GF-D8 (cell line): ENCODE results near the gene BRD3OS.

Experiments
- DNase-seq: peaks from one replicate; lab custom pipeline; 2025; lab: John Stamatoyannopoulos, UW

Gene BRD3OS

DNA sequence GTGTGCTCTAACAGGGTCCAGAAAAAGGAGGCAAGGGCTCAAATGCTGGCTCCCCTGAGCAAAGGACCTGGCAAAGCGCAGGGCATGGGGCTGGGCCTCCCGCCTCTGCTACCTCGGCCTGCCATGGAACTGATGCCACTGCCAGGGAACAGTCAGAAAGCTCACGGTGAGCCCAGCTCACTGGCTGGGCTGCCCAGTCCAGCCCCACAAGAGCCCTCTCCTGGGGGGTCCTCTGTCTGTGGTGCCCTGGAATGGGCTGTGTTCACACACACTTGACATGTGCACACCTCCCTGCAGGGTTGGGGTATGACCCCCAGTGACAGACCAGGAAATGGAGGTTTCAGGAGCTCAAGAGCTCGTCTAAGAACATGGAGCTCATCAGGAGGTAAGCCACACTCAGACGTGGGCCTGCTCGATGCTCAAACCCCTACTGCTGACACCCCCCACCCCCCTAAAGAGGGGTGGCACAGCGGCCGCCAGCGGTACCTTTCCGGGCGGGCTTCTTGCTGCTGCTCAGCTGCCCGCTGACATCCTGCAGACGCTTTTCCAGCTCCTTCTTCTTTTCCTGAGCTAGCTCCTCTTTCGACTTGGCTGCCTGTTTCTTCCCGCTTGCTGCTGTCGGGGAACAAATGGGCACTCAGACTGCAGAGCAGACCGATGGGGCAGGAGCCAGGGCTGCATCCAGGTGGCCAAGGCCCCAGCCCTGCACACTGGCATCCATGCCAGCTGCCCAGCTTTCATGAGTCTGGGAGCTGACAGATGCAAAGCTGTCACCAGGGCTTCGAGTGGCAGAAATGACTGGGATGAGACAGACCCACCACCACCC lies 9.1 kb downstream of the BRD3OS start:
- DNase-seq = no peak

DNA sequence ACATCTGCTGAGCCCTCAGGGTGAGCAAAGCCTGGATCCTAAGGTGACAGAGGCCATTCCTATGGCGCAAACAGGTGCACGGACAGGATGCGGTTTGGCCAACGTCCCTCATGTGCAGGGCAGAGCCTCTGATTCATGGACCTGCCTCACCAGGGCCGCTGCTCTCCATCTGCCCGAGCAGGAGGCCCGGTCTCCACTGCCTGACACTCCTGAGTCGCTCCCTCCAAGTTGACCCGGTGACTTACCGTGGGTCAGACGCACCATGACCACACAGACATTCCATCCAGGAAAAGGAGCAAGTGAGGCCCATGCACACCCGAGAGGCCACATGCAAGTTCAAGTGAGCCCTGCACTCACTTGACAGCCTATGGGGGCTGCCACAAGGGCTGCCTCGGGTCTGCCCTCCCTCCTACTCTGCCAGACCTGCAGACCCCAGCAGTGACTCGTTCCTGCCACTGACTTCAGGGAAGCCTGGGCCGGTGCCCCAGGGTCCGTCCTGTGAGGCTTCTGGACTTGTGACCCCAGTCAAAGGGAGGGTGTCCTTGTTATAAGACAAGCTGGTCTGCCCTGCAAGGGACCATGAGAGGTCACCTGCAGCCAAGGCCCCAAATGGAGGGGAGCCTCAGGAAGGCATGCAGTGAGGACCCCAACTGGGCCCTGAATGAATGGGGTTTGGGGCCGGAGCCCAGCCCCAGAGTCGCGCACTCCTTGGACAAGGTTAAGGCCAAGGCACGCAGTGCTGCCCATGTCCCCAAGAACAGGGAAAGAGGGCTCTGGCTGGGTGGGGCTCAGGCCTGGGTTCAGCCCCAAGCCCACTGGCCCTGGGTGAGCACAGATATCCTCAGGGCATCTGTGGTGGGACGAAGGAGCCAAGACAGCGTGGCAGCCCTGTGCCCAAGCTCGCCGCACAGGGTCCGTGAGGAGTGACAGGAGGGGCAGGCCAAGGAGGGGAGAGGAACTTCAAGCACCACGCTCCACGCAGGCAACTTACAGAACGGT lies 10.1 kb downstream of the BRD3OS start:
- DNase-seq = no peak

DNA sequence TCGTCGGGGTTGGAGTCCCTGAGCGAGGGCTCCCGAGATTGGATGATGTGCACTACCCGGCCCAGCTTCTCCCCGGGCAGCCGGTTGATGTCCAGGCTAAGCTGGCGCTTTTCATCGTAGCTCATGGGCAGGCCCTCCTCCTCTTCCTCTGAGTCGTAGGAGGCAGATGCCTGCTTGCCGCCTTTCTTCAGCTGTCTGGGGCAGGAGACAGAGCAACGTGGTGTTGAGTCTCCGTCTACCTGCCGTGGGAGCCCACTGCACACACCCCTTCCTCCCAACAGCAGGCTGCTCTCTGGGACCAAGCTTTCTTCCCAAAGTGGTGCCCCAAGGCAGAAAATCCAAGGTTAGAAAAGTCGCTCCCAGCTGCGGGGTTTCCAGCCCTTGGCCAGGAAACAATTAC lies 10.8 kb downstream of the BRD3OS start:
- no peak for DNase-seq

DNA sequence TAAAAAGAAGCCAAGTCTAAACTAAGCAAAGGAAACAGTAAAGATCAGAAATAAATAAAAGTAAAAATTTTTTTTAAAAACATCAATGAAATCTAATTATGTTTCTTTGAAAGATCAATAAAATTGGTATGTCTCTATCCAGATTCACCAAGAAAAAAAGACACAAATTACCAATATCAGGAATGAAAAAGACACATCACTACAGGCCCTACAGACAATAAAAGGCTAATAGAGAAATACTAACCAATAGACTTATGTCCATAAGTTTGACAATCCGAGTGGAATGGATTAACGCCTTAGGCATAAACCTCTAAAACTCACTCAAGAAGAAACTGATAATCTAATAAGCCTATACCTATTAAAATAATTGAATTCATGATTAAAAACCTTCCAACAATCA lies 12.4 kb downstream of the BRD3OS start:
- DNase-seq = no peak

DNA sequence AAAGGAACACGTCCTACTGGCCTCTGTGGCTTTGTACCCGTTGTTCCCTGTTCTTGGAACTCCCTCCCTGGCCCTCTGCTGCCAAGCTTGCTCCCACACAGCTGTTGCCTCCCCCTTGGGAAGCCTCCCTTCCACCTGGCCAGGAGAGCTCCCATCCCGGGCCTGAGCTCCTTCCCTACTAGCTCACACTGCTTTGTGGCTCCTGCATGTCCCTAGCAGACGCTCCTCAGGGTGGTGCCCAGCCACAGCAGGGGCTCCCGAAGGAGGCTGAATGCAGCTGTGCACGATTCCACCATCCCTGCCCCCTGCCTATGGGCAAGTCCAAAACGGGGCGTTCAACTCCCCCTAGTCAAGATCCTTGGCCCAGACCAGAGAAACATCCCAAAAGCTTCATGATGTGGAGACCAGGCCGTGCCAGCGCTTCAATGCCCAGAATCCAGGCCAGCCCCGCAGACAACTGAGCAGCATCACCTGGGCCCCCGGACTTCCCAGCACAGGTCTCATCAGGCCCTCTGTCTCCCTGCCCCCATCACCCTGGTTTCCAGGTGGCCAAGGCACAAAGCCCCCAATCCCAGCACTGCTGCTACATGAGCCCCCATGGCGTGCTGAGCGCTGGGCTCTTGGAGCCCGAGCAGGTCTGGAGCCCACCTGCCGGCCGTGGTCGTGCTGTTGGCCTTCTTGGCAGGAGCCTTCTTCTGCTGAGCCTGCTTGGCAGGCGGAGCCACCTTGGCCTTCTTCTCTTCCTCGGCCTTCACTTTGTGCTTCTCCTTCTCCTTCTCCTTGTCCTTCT lies 14.3 kb downstream of the BRD3OS start:
- DNase-seq = no peak

DNA sequence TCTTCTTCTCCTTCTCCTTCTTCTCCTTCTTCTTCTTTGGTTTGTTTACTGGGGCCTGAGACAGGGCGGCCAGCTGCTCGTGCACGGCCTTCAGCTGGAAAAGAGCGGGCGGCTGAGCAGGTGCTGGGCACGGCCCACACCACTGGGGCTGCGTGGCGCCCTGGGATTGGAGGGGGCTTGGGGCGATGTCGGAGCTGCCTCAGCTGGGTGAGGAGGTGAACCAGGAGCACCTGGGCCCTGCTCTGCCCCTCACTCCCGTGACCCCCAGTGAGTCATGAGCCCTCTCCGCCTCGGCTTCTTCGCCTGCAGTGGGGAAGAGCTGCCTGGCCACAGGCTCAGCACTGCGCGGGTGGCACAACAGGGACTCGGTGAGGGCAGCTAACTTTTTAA lies 14.9 kb downstream of the BRD3OS start:
- DNase-seq = no peak

DNA sequence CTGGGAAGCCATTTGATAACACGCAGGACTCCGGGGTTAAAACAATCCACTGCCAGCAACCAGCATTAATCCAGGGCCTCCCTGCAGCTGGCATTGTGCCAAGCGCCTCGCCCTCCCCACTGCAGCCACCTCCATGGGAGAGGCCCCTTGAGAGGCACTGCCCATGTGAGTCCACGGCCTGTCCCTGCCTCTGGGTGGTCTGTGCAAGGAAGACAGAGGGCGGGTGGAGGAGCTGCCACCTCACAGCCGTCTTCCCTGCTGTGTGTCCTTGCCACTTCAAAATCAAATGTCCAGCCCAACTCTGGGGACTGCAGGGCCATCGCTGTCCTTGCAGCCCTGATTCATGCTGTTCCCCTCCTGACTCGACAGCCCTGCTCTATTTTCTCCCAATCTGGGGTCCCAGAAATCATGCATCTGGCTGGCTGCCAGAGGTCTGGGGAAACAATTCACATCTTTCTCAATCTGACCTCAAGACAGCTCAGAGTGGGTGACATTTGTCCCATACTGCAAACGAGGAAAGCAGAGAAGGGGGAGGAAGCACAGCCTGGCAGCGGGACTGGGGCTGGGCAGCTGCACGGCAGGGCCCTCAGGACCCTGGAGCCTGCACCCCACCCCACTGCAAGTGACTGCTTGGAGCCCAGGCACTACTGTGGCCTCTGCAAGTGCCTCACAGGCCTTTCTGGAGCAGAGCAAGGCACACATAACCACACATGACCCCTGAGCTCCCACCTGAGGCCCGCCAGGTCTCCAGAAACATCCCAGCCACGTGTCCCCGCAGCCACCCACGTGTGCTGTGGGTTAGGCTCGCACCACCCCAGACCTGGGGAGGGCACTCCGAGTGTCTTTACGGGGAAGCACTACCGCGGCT lies 15.7 kb downstream of the BRD3OS start:
- DNase-seq = no peak

DNA sequence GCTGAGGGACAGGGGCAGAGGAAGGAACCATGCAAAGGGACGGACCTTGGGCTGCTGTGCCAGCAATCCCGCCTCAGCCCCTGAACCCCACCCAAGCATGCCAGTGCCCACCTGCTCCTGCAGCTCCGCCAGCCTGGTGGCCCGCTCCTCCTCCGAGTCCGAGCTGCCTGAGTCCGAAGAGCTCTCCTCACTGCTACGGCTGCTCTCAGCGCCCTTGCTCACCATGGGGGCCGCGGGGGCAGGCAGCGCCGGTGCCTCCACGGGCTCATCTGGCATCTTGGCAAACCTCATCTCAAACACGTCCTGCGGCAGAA lies 16.3 kb downstream of the BRD3OS start:
- no peak for DNase-seq

DNA sequence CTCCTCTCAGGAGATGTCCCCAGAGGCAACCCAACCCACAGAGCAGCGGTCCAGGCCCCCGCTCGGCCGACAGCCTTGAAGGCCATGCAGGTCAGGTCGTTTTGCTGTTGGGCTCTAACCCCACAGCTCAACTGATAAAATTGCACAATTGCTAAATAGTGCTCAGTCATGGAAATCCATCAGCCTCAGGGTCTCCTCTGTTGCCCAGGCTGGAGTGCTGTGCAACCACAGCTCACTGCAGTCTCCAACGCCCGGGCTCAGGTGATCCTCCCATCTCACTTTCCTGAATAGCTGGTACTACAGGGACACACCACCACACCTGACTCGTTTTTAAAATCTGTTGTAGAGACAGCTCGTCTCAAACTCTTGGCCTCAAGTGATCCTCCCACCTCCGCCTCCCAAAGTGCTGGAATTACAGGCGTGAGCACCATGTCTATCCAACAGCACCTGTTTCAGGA lies 18.3 kb downstream of the BRD3OS start:
- DNase-seq = no peak

DNA sequence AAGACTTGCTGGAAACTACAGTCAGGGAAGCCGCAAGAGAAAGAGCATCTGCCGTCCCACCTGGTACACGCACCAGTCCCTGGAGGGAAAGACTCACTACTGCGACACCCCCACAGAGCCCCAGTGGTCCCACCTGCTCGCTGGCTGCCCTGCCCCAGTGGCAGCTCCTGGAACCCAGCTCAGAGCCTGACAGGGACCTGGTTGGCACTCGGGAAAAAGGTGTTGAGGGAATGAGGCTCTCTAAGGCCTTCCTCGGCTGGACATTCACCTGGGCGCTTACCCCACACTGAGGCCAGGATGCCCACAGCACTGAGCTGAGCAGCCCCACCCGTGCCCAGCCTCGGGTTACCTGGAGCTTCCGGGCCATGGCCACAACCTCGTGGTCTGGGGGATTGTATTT lies 19.7 kb downstream of the BRD3OS start:
- DNase-seq = no peak

DNA sequence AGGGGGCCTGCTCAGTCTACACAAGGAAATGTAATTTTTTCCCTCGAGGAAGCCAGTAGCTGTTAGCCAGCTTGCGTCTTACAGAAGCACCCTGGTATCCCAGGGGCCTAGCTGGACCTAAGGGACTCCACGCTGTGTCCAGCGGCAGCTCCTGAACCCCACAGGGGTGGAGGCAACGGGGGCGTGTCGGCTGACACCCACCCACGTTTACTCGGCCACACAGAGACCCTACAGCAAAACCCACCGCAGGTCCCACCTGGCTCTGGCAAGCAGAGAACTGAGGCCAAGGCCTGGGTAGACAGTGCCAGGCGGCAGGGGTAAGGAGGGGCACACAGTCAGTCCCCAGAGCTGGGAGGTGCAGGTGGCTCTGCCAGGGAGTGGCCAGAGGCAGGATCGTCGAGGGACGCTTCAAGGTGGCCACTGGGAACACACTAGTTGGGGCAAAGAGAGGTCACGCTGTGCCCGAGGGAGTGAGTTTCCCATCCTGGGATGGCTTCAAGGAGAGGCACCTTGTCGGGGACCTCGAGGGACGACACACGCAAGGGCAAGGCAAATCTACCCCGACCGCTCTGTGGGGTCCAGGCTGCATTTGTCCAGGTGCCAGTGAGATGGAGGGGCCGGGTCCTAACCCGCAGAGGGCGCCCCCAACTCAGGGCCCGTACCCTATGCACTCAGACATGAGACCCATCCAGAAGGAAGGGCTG lies 20.7 kb downstream of the BRD3OS start:
- no peak for DNase-seq

DNA sequence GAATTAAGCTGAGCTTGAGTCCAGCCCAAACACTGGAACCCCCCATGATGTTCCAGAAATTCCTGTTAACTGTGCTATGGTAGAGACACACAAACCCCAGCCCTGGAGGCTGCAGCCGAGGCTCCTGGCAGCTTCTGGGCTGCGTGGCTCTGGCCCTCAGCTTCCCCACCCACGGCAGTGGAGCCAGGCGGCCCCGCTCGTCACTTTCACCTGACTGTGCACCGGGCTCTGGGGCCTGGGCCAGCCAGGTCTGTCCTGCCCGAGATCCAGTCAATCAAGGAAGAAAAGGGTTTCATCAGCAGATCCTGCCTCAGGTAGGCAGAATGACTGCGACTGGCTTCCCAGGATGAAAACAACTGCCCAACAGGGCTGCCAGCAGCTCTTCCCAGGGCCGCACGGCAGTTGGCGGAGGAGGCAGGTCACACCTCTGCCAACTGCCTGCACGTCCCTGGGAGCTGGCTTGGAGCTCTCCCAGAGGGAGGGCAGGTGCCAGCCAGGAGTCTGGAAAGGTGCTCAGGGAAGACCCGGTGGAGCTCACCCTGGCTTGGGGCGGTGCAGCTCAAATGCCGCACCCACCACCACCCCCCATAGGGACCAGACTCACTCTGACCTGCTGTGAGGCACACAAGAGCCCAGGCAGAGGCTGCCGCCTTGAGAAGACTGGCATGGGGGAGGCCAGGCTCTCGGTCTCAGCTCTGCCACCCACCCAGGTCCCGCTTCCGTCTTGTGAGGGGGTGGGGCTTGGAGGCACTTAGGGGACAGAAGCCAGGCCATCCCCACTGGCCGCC lies 21.8 kb downstream of the BRD3OS start:
- DNase-seq = no peak

DNA sequence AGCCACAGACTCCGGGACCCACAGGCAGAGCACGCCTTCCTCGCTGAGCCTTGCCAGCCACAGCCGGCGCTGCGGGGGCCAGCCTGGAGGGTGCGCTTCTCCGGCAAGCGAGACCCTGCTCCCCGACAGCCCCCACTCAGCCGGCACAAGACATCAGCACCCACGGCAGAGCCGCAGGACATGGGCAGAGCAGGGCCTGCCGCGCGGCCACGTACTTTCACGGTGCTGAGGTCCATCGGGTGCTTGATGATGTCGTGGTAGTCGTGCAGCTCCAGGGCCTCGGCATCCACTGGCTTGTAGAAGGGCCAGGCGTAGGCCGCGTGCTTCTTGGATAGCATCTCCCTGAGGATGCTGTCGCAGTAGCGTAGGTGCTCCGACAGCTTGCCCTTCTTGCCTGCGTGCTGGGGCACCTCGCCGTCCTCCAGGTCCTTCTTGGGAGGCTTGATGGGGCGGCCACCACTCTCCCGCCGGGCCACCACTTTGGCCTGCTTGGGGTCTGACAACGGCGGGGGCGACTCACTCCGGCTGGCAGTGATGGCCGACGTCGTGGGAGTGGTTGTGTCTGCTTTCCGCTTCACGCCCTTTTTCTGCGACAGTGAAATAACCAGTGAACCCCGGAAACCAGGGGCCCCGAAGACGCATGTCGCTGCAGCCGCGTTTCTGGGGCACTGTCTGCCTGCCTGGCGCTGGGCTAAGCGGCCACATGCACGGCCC lies 22.7 kb downstream of the BRD3OS start:
- DNase-seq = no peak

DNA sequence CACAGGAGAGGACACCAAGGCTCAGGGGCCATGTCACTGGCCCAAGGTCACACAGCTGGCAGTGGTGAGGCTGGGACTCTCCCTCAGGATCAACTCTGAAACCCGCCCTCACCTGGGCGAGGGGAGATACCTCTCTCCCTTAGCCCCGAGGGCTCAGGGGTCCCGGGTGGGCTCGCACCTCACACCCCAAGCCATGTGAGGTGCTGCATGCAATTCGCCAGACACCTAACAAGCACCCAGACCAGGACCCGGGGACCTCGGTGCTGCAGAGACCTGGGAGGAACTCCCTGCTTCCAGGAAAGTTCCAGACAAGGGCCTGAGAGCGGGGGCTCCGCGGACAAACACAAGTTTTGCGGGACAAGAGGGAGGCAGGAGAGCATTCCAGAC lies 23.3 kb downstream of the BRD3OS start:
- no peak for DNase-seq

DNA sequence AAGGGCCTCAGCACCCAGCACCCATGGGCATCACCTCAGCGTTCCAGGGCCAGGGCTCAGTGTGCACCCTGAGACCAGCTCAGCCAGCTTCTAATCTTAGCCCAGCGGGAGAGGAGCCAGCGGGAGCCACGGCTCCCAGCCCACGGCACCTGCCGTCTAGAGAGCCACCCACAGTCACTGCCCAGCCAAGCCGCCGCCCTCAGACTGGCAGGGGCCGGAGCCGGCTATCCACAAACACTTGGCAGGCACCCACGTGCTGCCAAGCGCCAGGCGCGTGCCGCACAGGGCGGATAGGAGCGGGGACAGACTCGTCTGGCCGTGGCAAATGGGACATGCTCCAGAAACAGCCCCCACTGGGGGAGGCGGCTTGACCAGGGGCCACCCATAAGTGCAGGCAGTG lies 24.0 kb downstream of the BRD3OS start:
- DNase-seq = no peak

DNA sequence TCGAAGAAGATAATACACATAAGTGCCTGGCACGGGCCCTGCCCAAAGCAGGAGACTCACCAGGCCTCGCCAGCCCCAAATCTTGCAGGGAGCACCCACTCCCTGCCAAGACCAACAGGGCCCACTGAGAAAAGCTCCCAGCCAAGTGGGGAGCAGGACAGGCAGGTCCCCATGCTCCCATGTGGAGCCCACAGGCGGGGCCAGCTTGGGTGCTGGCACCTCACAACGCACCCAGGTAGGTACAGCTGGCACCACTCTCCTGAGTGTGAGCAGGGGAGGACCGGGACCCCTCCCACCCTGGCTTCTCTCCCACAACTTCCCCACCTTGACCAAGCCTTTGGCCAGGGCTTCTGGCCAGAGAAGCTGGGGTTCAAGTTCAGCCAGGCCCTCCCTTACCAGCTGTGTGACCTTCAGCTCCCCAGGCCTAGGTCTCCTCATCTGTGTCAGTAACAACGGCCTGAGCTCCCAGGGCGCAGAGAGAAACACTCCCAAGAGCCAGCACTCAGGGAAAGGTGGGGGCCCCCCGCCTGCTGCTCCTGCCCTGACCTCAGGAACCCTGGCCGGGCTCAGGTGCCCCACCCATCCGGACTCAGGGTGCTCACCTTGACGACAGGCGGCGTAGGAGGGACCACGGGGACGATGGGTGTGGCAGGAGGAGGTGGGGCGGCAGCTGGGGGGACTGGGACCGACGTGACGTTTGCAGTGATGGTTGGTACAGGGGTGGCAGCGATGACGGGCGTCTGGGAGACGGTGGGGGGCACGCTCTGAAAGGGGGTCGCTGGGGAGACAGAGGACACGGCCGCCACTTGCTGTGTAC lies 24.7 kb downstream of the BRD3OS start:
- DNase-seq = no peak

DNA sequence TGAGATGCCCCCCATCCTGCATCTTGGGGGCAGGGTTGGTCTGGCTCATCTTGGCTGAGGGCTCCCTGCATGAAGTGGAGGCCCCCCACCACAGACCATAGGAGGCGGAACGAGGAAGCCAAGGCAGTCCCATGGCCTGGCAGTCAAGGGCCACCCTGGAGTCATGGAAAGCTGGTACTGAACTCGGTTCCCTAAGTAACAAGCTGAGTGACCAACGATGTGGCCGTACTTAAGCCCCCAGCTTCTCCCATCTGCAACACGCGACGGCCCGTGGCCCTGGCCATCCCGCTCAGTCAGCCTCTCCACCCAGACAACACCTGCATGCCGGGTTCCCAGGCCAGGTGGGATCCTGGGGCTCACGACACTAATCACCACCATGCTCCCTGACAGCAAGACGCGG lies 25.4 kb downstream of the BRD3OS start:
- DNase-seq = no peak

DNA sequence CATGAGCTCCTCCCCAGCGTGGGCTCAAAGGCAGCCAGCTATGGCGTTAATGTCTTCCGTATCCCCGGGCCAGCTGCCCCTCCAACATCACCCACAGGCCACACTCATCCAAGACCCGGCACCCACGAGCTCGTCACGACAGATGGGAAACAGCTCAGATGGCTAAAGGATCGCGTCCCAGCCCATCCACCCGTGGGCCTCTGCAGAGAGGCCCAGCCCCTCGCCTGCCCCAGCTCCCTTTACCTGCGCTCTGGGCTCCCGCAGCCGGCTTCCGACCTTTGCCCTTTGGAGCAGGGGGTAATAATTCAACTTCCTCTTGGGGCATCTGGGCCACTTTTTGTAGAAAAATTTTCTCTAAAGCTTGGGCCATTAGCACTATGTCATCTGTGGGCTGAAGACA lies 26.0 kb downstream of the BRD3OS start:
- no peak for DNase-seq
